Mammary epithelial cell (primary cell): ENCODE results near the gene GNA12.

ENCODE experiments used
- CTCF ChIP-seq, 2 donors: IDR thresholded peaks in 1 of 2; conservative IDR thresholded peaks in 1 of 2; 2 replicates each; pipeline ENCODE4 v1.5.1; 2011 to 2012; ENCODE audit warnings: inconsistent platforms in 2 of 2, low read length in 2 of 2, mild to moderate bottlenecking in 2 of 2, control low read depth in 1 of 2, low read depth in 1 of 2; ENCODE audit not compliant: insufficient read depth in 1 of 2; ENCODE audit errors: extremely low read depth in 1 of 2
- EZH2 ChIP-seq: IDR thresholded peaks from 2 replicates; pipeline ENCODE4 v1.6.1; 2012; ENCODE audit warnings: low read length, inconsistent platforms, borderline replicate concordance

GRCh38 chr7:2698581-2699288 is 145.4 kb downstream of the GNA12 start:
- no peak for TF ChIP-seq CTCF (conservative IDR thresholded peaks at IDR 0.05 in 1 of 2, IDR thresholded peaks at IDR 0.05 in 1 of 2; ENCODE audit: extremely low read depth in 1 of 2, insufficient read depth in 1 of 2, low read depth in 1 of 2, low read length in 2 of 2)
- no peak for TF ChIP-seq EZH2
